SU-DHL-6 (cell line): ENCODE measurements around the gene OR4D11.

Experiments used
- H2AFZ ChIP-seq: fragments of 200-600 bp; sonication (generic); 2 replicates; pipeline ENCODE4 v1.6.1; 2014; ENCODE audit warnings: low read depth, mild to moderate bottlenecking, moderate library complexity, mixed read lengths, antibody characterized with exemption, low read length; ENCODE audit not compliant: severe bottlenecking
- H3F3A ChIP-seq: fragments of 200-600 bp; shearing (Covaris generic); 2 replicates; pipeline ENCODE4 v1.6.0; 2016; ENCODE audit warnings: antibody characterized with exemption, mild to moderate bottlenecking; ENCODE audit not compliant: insufficient read depth
- H3K27ac ChIP-seq: fragments of 200-600 bp; sonication (generic); 2 replicates; pipeline ENCODE4 v1.5.1; 2016; ENCODE audit warnings: low read depth, mild to moderate bottlenecking, low read length, moderate library complexity, mixed read lengths
- H3K27me3 ChIP-seq: fragments of 200-600 bp; sonication (generic), shearing (Covaris generic); 2 replicates; pipeline ENCODE4 v1.6.0; 2014; ENCODE audit warnings: mild to moderate bottlenecking, low read length
- H3K36me3 ChIP-seq: fragments of 200-600 bp; sonication (generic); 2 replicates; pipeline ENCODE4 v1.6.1; 2014; ENCODE audit warnings: mild to moderate bottlenecking, low read length, mixed read lengths
- H3K4me2 ChIP-seq: fragments of 300-600, 200-600 bp; shearing (Covaris generic), sonication (generic); 2 replicates; pipeline ENCODE4 v1.6.0; 2014; ENCODE audit warnings: low read length, low read depth, mild to moderate bottlenecking; ENCODE audit not compliant: poor library complexity, severe bottlenecking
- H3K4me3 ChIP-seq: fragments of 200-600 bp; sonication (generic); 2 replicates; pipeline ENCODE4 v1.5.1; 2014; ENCODE audit warnings: antibody characterized with exemption, low read length, mild to moderate bottlenecking, mixed read lengths; ENCODE audit not compliant: insufficient read depth, poor library complexity, severe bottlenecking
- H3K79me2 ChIP-seq: fragments of 200-600 bp; sonication (generic); 2 replicates; pipeline ENCODE4 v1.6.1; 2014; ENCODE audit warnings: mild to moderate bottlenecking, low read length, moderate library complexity; ENCODE audit not compliant: insufficient read depth
- H3K9ac ChIP-seq: fragments of 200-600 bp; sonication (generic); 2 replicates; pipeline ENCODE4 v1.7.0; 2014; ENCODE audit warnings: mild to moderate bottlenecking, low read length
- H3K9me2 ChIP-seq: fragments of 200-600 bp; sonication (generic); replicated peaks from 2 replicates; pipeline ENCODE4 v1.6.1; 2014; ENCODE audit warnings: low read length; ENCODE audit not compliant: insufficient read depth
- H3K9me3 ChIP-seq: fragments of 200-600 bp; sonication (generic); 2 replicates; pipeline ENCODE4 v1.6.1; 2014; ENCODE audit warnings: low read length, mixed read lengths; ENCODE audit not compliant: insufficient read depth
- H4K20me1 ChIP-seq: fragments of 200-600 bp; sonication (generic); 2 replicates; pipeline ENCODE4 v1.6.1; 2014; ENCODE audit warnings: low read depth, mild to moderate bottlenecking, antibody characterized with exemption, low read length, moderate library complexity, mixed read lengths
- EZH2phosphoT487 ChIP-seq: fragments of 200-600 bp; sonication (generic), shearing (Covaris generic); conservative IDR thresholded peaks from 2 replicates; pipeline ENCODE4 v1.6.1; 2018; ENCODE audit warnings: mild to moderate bottlenecking, antibody characterized with exemption, low read length, moderate library complexity, mixed read lengths
- TF ChIP-seq, protein P1 (sequence below): fragments of 200-600 bp; sonication (generic); IDR thresholded peaks from one replicate; pipeline ENCODE4 v1.5.1; 2017; ENCODE audit warnings: antibody characterized with exemption, mild to moderate bottlenecking, low read length, moderate library complexity; ENCODE audit not compliant: insufficient read depth, poor library complexity, severe bottlenecking

Gene OR4D11

DNA sequence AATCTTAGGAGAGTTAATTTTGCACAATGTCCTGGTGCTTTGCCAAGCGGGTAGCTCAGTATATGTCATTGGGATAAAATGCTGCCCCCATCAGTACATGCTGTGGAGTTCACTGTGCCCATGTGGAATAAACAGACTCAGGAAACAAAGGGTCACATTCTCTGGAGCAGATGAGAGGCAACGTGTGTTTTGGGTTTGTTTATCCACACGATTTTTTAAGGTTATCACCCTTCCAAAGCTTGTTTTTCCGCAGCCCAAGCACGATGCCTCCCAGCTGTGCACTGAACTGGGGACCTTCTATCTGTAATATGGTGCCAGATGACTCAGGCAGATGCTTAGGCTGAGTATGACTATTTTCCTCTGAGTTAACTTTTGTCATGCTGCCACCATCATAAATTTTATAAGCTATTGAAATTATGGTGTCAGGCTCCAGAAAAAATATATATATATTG, 40.2 kb upstream of the OR4D11 start:
- TF ChIP-seq EZH2phosphoT487 = no peak
- TF ChIP-seq, protein P1, sequence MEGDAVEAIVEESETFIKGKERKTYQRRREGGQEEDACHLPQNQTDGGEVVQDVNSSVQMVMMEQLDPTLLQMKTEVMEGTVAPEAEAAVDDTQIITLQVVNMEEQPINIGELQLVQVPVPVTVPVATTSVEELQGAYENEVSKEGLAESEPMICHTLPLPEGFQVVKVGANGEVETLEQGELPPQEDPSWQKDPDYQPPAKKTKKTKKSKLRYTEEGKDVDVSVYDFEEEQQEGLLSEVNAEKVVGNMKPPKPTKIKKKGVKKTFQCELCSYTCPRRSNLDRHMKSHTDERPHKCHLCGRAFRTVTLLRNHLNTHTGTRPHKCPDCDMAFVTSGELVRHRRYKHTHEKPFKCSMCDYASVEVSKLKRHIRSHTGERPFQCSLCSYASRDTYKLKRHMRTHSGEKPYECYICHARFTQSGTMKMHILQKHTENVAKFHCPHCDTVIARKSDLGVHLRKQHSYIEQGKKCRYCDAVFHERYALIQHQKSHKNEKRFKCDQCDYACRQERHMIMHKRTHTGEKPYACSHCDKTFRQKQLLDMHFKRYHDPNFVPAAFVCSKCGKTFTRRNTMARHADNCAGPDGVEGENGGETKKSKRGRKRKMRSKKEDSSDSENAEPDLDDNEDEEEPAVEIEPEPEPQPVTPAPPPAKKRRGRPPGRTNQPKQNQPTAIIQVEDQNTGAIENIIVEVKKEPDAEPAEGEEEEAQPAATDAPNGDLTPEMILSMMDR = no peak
- Histone ChIP-seq H3K4me2 (no peak overlapping the region), H3K9me2 (no peaks in the 10 kb centered on the region), H3K9ac (no peak overlapping the region), H4K20me1 (no peaks in the 10 kb centered on the region), H2AFZ (no peak overlapping the region), H3F3A (no peaks in the 10 kb centered on the region), H3K9me3 (no peaks in the 10 kb centered on the region), H3K4me3 (no peak overlapping the region), H3K27me3 (no peaks in the 10 kb centered on the region), H3K36me3 (no peaks in the 10 kb centered on the region), H3K27ac (no peak overlapping the region), H3K79me2 (no peaks in the 10 kb centered on the region)

DNA sequence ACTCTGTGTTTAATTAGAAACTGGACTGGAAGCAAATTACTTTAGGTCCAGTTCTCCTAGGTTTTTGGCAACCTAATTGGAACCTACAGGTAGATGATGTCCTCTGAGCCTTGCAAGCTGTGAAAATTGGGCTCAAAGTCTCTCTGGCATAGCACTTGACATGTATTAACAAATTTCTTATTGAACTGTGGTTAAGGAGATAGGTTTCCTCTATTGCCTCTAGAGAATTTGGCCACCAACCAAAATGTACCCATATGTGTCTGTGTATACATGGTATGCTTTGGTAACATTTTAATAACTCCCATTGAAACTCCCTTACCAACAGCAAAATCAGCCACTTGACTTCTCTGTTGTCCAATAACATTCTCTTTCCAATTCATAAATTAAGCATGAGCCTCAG, 30.4 kb upstream of the OR4D11 start, which contains the start of gene OR4D10:
TSS of gene OR4D10 (plus strand) at position 301 of the 400 bp plus-strand sequence. CDS start 4,115 bp downstream, outside the sequence.
- Histone ChIP-seq H3K9ac (no peak within 1 kb of the TSS), H3K4me3 (no peak within 1 kb of the TSS), H3K27me3 (no peaks in the 10 kb centered on the region), H3K27ac (no peak within 1 kb of the TSS), H4K20me1 (no peaks in the 10 kb centered on the region), H3F3A (no peaks in the 10 kb centered on the region), H3K36me3 (no peaks in the 10 kb centered on the region), H3K79me2 (no peaks in the 10 kb centered on the region), H3K9me2 (no peaks in the 10 kb centered on the region), H3K4me2 (no peak within 1 kb of the TSS), H3K9me3 (no peaks in the 10 kb centered on the region), H2AFZ (no peak within 1 kb of the TSS)
- TF ChIP-seq EZH2phosphoT487 = no peak

DNA sequence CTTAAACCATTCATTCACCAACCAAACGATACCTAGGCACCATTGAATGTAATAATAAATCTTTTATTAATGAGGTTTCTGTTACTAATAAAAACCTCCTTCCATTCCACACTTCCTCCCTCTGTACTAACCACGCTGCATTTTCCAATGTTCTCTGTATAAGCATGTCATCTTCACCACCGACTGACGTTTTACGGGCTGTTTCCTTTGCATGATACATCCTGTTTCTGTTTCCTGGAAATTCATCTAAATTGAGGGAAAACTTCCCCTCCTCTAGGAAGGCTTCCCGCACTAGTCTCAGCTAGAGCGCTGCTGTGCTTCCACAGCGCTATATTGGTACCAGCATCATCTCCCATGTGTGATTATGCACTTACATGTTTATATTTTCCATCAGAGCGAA, 28.2 kb upstream of the OR4D11 start:
- no peak overlapping the region for H3K27ac ChIP-seq
- H3K9me2 ChIP-seq = no peaks in the 10 kb centered on the region
- no peak overlapping the region for H3K9ac ChIP-seq
- H3K9me3 ChIP-seq = no peaks in the 10 kb centered on the region
- no peaks in the 10 kb centered on the region for H3F3A ChIP-seq
- no peaks in the 10 kb centered on the region for H4K20me1 ChIP-seq
- H2AFZ ChIP-seq = no peak overlapping the region
- no peaks in the 10 kb centered on the region for H3K36me3 ChIP-seq
- H3K4me3 ChIP-seq = no peak overlapping the region
- H3K4me2 ChIP-seq = no peak overlapping the region
- no peaks in the 10 kb centered on the region for H3K27me3 ChIP-seq
- H3K79me2 ChIP-seq = no peaks in the 10 kb centered on the region
- TF ChIP-seq, protein P1 = no peak
- no peak for TF ChIP-seq EZH2phosphoT487

DNA sequence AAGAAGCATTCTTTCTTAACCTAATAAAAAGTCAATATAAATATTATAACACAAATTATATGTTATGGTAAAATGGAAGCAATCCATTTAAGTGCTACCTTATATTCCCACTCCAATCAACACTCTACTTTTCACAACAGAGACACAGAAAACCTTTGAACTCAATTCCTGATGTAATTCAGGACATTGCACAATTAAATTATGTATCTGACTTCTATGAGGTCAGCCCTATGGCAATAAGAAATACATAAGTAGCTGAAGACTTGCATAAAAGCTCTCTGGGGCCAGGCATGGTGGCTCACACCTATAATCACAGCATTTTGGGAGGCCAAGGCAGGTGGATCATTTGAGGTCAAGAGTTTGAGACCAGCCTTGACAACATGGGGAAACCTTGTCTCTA, 23.5 kb upstream of the OR4D11 start:
- Histone ChIP-seq H3K9ac (no peak overlapping the region), H3K27me3 (no peaks in the 10 kb centered on the region), H3K9me3 (no peaks in the 10 kb centered on the region), H3K9me2 (no peaks in the 10 kb centered on the region), H3K4me2 (no peak overlapping the region), H3F3A (no peaks in the 10 kb centered on the region), H3K79me2 (no peaks in the 10 kb centered on the region), H3K4me3 (no peak overlapping the region), H4K20me1 (no peaks in the 10 kb centered on the region), H3K36me3 (no peaks in the 10 kb centered on the region), H2AFZ (no peak overlapping the region), H3K27ac (no peak overlapping the region)
- no peak for TF ChIP-seq EZH2phosphoT487
- TF ChIP-seq, protein P1 = no peak
